Lower leg skin (tissue), 3 donors: ENCODE measurements around the gene PLEK2.

Experiments used
- CTCF ChIP-seq, 3 donors: fragments of 450-650 bp; IDR thresholded peaks; one replicate each; pipeline ENCODE4 v1.5.1; 2016; ENCODE audit warnings: antibody characterized with exemption in 3 of 3, mild to moderate bottlenecking in 3 of 3, moderate library complexity in 2 of 3
- POLR2A ChIP-seq, 2 donors: fragments of 450-650 bp; IDR thresholded peaks; one replicate each; pipeline ENCODE4 v1.6.1; 2016 to 2017; ENCODE audit warnings: antibody characterized with exemption in 2 of 2, mild to moderate bottlenecking in 1 of 2, moderate library complexity in 1 of 2

GRCh38 chr14:67447033-67447381 is 35.0 kb upstream of the PLEK2 start:
- TF ChIP-seq POLR2A (IDR thresholded peaks at IDR 0.05) (no peak), CTCF (IDR thresholded peaks at IDR 0.05) (no peak)
